GM12873 (cell line): ENCODE results near the gene GCNT2.

ENCODE experiments used
- CTCF ChIP-seq: IDR thresholded peaks from 2 replicates; pipeline ENCODE4 v1.5.1; 2012; ENCODE audit warnings: low read depth, mild to moderate bottlenecking, moderate library complexity, low read length, control low read depth; ENCODE audit not compliant: insufficient read depth; ENCODE audit errors: missing control alignments

GCNT2 gene

GRCh38 chr6:10588562-10589428 is 67.6 kb downstream of the GCNT2 start:
- TF ChIP-seq CTCF = no peak

GRCh38 chr6:10589429-10589727 is 68.2 kb downstream of the GCNT2 start:
- TF ChIP-seq CTCF = no peak

- no peak for TF ChIP-seq CTCF
These were observed 68.8 kb downstream of the GCNT2 start for GRCh38 chr6:10589983-10590382.

- TF ChIP-seq CTCF = no peak
These were observed 70.4 kb downstream of the GCNT2 start for GRCh38 chr6:10591422-10592160.

- no peak for TF ChIP-seq CTCF
These were observed 74.8 kb downstream of the GCNT2 start for GRCh38 chr6:10595731-10596664.

GRCh38 chr6:10597499-10598001 is 76.4 kb downstream of the GCNT2 start:
- TF ChIP-seq CTCF = no peak
